ENCODE results near the gene APC2.

- TF ChIP-seq POLR2A (IDR thresholded peaks at IDR 0.05; ENCODE audit: low read length) (no peak), GATA1 (IDR thresholded peaks at IDR 0.05; ENCODE audit: low read depth, low read length) (no peak)
These were observed 15.3 kb upstream of the APC2 start for GRCh38 chr19:1434577-1435060.
